ENCODE measurements around the gene TRIL. TPM values are rescaled to one million over a fixed set of nuclear protein-coding genes. Genes with fewer than 3 reads are reported as not detected.

Gene TRIL
- total and polyA plus RNA-seq, 2 donors (not counting 1 experiment from before 2014, with no cell fraction given) = not detected

DNA sequence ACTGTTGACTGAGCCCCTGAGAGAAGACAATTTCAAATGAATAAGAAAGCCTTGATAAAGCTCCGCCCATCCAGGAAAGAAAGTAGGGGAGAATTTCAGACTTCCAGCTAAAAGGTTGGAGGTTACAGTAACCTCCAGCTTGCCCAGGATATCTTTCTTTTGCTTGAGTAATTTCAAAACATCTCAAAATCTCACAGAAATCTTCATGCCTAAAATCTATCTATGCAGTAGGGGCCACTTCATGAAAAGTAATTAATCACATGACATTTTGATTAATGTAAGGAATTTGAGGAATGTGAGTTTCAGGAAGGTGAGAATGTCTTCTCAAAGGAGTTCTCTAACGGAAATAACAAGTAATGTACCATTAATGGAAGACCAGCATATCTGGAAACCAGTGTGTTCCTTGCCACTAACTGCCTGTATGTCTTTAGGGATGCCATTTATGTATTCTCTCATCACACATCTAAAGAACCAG is 24.2 kb downstream of the TRIL start:
- intact Hi-C loops (cut with micrococcal nuclease) = no loop called here
- peaks cover 51% of the 10 kb centered on the region for H3K27me3 Mint-ChIP-seq
- H3K4me3 Mint-ChIP-seq = no peak overlapping the region
- no CpG with 5 or more reads among the region's 2 CpGs for WGBS (ENCODE audit: insufficient coverage)
- Histone ChIP-seq H2AFZ (ENCODE audit: insufficient read depth, low read depth, low read length, poor library complexity, severe bottlenecking) (no peak overlapping the region), H3K9ac (ENCODE audit: low read length) (no peak overlapping the region), H3K9me3 (ENCODE audit: control extremely low read depth in 1 of 3, control insufficient read depth in 2 of 3, insufficient read depth in 1 of 3, low read length in 2 of 3) (no peaks in the 10 kb centered on the region), H3K27me3 (replicated peaks in 1 of 4; ENCODE audit: control extremely low read depth in 1 of 4, control insufficient read depth in 3 of 4, insufficient read depth in 4 of 4, low read length in 3 of 4) (peaks cover 0 to 10% (median 3%) of the 10 kb centered on the region in 4 experiments), H3K4me3 (ENCODE audit: control extremely low read depth in 1 of 5, extremely low read depth in 1 of 5, insufficient read depth in 1 of 5, low read depth in 2 of 5, low read length in 4 of 5) (no peak overlapping the region), H3K79me2 (ENCODE audit: control insufficient read depth, insufficient read depth, low read length) (no peaks in the 10 kb centered on the region), H3K4me2 (replicated peaks; ENCODE audit: low read depth, low read length, poor library complexity, severe bottlenecking) (no peak overlapping the region), H3K27ac (ENCODE audit: low read length in 2 of 2) (no peak overlapping the region), H3K4me1 (ENCODE audit: control insufficient read depth in 2 of 2, insufficient read depth in 2 of 2, low read length in 2 of 2) (no peaks in the 10 kb centered on the region), H3K36me3 (replicated peaks in 1 of 2; ENCODE audit: control extremely low read depth in 1 of 2, control insufficient read depth in 1 of 2, extremely low read depth in 1 of 2, insufficient read depth in 2 of 2, low read length in 1 of 2) (no peaks in the 10 kb centered on the region), H4K20me1 (ENCODE audit: control insufficient read depth, insufficient read depth, low read length, poor library complexity, severe bottlenecking) (no peaks in the 10 kb centered on the region)
- ATAC-seq (ENCODE audit: low read depth) = no peak
- no peaks in the 10 kb centered on the region for H3K4me1 Mint-ChIP-seq
- no peak for TF ChIP-seq EZH2 (IDR thresholded peaks at IDR 0.05; ENCODE audit: borderline replicate concordance, insufficient read depth, low read depth, low read length, poor library complexity, severe bottlenecking)
- no peak for TF ChIP-seq CTCF (IDR thresholded peaks at IDR 0.05)
- ChIA-PET POLR2A (no interaction called here), CTCF (interaction anchor here (14.0 kb wide), 1 partner anchor 10 kb away, joined by 127 read pairs; no protein-coding TSS in a partner anchor)
- no peak overlapping the region for H3K27ac Mint-ChIP-seq
- no peak for DNase-seq
- no peaks in the 10 kb centered on the region for H3K9me3 Mint-ChIP-seq (ENCODE audit: insufficient read depth)

DNA sequence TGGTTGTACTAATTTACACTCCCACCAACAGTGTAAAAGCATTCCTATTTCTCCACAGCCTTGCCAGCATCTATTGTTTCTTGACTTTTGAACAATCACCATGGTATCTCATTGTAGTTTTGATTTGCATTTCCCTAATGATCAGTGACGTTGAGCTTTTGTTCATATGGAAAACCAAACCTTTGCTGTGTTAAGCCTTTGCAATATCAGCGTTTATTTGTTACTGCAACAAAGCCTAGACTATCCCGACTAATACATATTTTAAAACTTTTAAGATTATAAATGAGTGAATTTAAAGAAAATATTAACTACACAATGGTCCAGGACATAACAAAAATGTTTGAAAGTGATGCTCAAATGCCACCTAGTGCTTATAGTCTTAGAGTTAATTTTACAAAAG is 26.6 kb downstream of the TRIL start:
- no peak overlapping the region for H3K4me3 Mint-ChIP-seq
- ATAC-seq (ENCODE audit: low read depth) = no peak
- WGBS (ENCODE audit: insufficient coverage) = 100% methylated on average over 1 of the region's 3 CpGs

More for the DNA sequence above, 26.6 kb downstream of the TRIL start:
- CTCF ChIA-PET = interaction anchor here (14.0 kb wide), 1 partner anchor 7 kb away, joined by 127 read pairs; no protein-coding TSS in a partner anchor
- H3K9me3 ChIP-seq (ENCODE audit: control extremely low read depth in 1 of 3, control insufficient read depth in 2 of 3, insufficient read depth in 1 of 3, low read length in 2 of 3) = no peaks in the 10 kb centered on the region
- H2AFZ ChIP-seq (ENCODE audit: insufficient read depth, low read depth, low read length, poor library complexity, severe bottlenecking) = no peak overlapping the region
- Mint-ChIP-seq H3K4me1 (peaks cover 10% of the 10 kb centered on the region), H3K27ac (no peak overlapping the region), H3K27me3 (peaks cover 42% of the 10 kb centered on the region), H3K9me3 (ENCODE audit: insufficient read depth) (no peaks in the 10 kb centered on the region)
- H3K4me1 ChIP-seq (ENCODE audit: control insufficient read depth in 2 of 2, insufficient read depth in 2 of 2, low read length in 2 of 2) = peaks cover 8 to 9% of the 10 kb centered on the region in 2 donors
- peaks cover 0 to 10% (median 3%) of the 10 kb centered on the region in 4 experiments for H3K27me3 ChIP-seq (replicated peaks in 1 of 4; ENCODE audit: control extremely low read depth in 1 of 4, control insufficient read depth in 3 of 4, insufficient read depth in 4 of 4, low read length in 3 of 4)
- no peaks in the 10 kb centered on the region for H3K79me2 ChIP-seq (ENCODE audit: control insufficient read depth, insufficient read depth, low read length)
- DNase-seq = no peak
- no peak overlapping the region for H3K4me2 ChIP-seq (replicated peaks; ENCODE audit: low read depth, low read length, poor library complexity, severe bottlenecking)
- intact Hi-C loops (cut with micrococcal nuclease) = no loop called here
- no peaks in the 10 kb centered on the region for H3K36me3 ChIP-seq (replicated peaks in 1 of 2; ENCODE audit: control extremely low read depth in 1 of 2, control insufficient read depth in 1 of 2, extremely low read depth in 1 of 2, insufficient read depth in 2 of 2, low read length in 1 of 2)
- no peak overlapping the region for H3K27ac ChIP-seq (ENCODE audit: low read length in 2 of 2)
- H3K9ac ChIP-seq (ENCODE audit: low read length) = no peak overlapping the region
- POLR2A ChIA-PET = no interaction called here
- H4K20me1 ChIP-seq (ENCODE audit: control insufficient read depth, insufficient read depth, low read length, poor library complexity, severe bottlenecking) = no peaks in the 10 kb centered on the region
- TF ChIP-seq CTCF (IDR thresholded peaks at IDR 0.05) (no peak), EZH2 (IDR thresholded peaks at IDR 0.05; ENCODE audit: borderline replicate concordance, insufficient read depth, low read depth, low read length, poor library complexity, severe bottlenecking) (no peak)
- H3K4me3 ChIP-seq (ENCODE audit: control extremely low read depth in 1 of 5, extremely low read depth in 1 of 5, insufficient read depth in 1 of 5, low read depth in 2 of 5, low read length in 4 of 5) = no peak overlapping the region

Data from B cell (primary cell).